BJ (cell line): Measurements from ENCODE around the gene LRRC32. TPM values are rescaled to one million over a fixed set of nuclear protein-coding genes. Genes with fewer than 3 reads are reported as not detected.

Experiments
- CTCF ChIA-PET: fragments of 350-600 bp; formaldehyde crosslinking; extraction: SDS; loops from one replicate; lab custom pipeline; 2021; ENCODE audit warnings: antibody characterized with exemption, inconsistent platforms; lab: Yijun Ruan, JAX
- POLR2A ChIA-PET: fragments of 300-600 bp; sonication (Branson Sonifier 250); formaldehyde crosslinking; extraction: SDS; loops from one replicate; lab custom pipeline; 2021; ENCODE audit warnings: antibody characterized with exemption; lab: Charles Lee
- DNase-seq: peaks from one replicate; pipeline ENCODE4 v3.0.0-alpha.2; 2011; ENCODE audit warnings: low read depth
- H3K27me3 ChIP-seq: 2 replicates; pipeline ENCODE4 v1.6.0; 2011; ENCODE audit warnings: low read length; ENCODE audit not compliant: control insufficient read depth, insufficient read depth
- H3K36me3 ChIP-seq: 2 replicates; pipeline ENCODE4 v1.5.1; 2011; ENCODE audit warnings: low read length; ENCODE audit not compliant: control insufficient read depth, insufficient read depth
- H3K4me3 ChIP-seq: 2 replicates; pipeline ENCODE4 v1.5.1; 2011; ENCODE audit warnings: low read depth, mild to moderate bottlenecking, control low read depth, low read length
- polyA plus RNA-seq: library from polyadenylated mRNA; depleted of rRNA; stranded (reverse); fragments of >200 nt; gene quantifications from 2 replicates; pipeline ENCODE4 v1.2.3, GENCODE V29; 2011
- TF ChIP-seq, protein P1 (sequence below): IDR thresholded peaks from 2 replicates; pipeline ENCODE4 v1.5.1; 2011; ENCODE audit warnings: low read depth, mild to moderate bottlenecking, control low read depth, inconsistent platforms, low read length, moderate library complexity; ENCODE audit not compliant: insufficient read depth

The LRRC32 gene
- polyA plus RNA-seq, 1 experiment: 1.9 TPM

DNA sequence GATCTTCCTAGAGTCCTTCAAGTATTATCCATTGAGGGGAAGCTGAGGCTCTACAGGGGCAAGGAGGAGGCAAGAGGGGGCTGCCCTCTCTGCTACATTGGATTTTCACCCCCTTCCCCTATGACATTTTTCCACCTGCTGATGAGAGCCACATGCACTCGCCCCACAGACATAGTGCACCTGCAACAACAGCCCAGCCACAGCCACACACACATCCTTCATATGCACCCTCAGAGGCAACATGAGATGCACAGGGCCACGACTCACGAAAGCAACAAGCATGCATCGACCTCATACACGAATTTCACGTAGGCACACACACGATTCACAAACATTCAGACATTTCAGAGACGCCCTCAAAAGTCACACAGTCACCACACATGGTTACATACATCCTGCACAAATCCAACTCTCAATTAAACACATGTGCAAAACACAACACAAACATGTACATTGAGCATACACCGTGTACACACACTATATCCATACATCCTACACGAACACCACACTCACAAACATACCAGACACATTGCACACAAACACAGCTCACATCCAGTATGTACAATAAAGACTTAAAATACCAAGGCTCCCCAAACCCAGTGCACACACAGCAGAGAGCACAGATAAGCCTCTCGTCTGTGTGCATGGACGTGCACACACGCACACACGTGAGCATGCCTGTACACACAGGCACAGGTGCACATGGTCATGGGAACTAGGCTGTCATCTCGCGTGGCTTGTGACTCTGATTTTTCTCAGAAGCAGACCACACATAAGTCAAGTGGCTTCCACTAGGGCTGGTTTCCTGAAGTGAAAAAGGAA is 6.3 kb upstream of the LRRC32 start:
- no peak for DNase-seq
- TF ChIP-seq, protein P1, sequence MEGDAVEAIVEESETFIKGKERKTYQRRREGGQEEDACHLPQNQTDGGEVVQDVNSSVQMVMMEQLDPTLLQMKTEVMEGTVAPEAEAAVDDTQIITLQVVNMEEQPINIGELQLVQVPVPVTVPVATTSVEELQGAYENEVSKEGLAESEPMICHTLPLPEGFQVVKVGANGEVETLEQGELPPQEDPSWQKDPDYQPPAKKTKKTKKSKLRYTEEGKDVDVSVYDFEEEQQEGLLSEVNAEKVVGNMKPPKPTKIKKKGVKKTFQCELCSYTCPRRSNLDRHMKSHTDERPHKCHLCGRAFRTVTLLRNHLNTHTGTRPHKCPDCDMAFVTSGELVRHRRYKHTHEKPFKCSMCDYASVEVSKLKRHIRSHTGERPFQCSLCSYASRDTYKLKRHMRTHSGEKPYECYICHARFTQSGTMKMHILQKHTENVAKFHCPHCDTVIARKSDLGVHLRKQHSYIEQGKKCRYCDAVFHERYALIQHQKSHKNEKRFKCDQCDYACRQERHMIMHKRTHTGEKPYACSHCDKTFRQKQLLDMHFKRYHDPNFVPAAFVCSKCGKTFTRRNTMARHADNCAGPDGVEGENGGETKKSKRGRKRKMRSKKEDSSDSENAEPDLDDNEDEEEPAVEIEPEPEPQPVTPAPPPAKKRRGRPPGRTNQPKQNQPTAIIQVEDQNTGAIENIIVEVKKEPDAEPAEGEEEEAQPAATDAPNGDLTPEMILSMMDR: no peak
- ChIA-PET CTCF (interaction anchor here (0.6 to 1.5 kb wide), 2 partner anchors 28 to 39 kb away, joined by 3 to 4 read pairs; no protein-coding TSS in a partner anchor), POLR2A (interaction anchor here (0.6 kb wide), 1 partner anchor 283 kb away, joined by 3 read pairs; no protein-coding TSS in a partner anchor)
- Histone ChIP-seq H3K36me3 (no peaks in the 10 kb centered on the region), H3K4me3 (no peak overlapping the region), H3K27me3 (peaks cover 6% of the 10 kb centered on the region)

DNA sequence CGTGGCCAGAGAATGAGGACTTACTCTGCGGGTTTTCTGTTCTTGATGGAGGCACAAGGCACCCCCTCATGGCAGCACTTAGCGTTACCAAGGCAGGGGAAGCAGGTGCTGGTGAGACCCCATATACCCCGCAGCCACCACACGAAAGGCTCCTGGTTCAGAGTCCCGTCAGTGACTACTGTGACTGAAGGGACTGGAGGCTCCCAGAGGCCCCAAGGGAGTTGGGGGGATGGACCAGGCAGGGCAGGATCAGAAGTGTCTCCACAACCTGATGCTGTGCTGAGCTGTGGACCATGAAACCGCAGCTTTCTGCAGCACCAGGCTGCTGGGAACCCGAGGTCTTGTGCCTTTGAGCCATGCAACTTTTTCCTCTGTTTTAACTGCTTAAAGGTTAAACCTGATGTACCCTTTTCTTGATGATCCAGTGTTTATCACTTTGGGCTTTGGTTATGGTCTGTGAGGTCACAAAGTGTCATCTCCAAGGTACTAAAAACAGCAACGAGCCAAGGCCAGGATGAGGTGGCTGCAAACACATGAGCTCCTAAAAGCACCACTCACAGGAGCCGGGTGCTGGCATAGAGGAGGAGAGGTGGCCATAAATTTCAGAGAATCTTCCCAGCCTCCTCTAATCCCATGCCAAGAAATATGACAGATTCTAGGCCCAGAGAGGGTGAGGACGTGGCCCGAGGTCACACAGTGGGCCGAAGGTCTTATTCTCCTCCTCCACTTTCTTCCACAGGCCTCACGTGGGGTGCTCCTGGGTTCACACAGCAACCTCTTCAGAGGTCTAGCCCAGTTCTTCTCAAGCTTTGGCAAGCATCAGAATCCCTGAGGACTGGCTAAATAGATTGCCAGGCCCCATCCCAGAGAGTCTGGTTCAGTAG is 4.2 kb upstream of the LRRC32 start:
- no peak overlapping the region for H3K4me3 ChIP-seq
- 0 out of 2 replicates have a peak, but pooled peaks cover 4% of the 10 kb centered on the region for H3K27me3 ChIP-seq
- no peak for DNase-seq
- TF ChIP-seq, protein P1: no peak
- ChIA-PET POLR2A (no interaction called here), CTCF (interaction anchor here (0.6 to 1.5 kb wide), 3 partner anchors 37 to 123 kb away, joined by 3 to 4 read pairs (median 3); no protein-coding TSS in a partner anchor)
- no peaks in the 10 kb centered on the region for H3K36me3 ChIP-seq

DNA sequence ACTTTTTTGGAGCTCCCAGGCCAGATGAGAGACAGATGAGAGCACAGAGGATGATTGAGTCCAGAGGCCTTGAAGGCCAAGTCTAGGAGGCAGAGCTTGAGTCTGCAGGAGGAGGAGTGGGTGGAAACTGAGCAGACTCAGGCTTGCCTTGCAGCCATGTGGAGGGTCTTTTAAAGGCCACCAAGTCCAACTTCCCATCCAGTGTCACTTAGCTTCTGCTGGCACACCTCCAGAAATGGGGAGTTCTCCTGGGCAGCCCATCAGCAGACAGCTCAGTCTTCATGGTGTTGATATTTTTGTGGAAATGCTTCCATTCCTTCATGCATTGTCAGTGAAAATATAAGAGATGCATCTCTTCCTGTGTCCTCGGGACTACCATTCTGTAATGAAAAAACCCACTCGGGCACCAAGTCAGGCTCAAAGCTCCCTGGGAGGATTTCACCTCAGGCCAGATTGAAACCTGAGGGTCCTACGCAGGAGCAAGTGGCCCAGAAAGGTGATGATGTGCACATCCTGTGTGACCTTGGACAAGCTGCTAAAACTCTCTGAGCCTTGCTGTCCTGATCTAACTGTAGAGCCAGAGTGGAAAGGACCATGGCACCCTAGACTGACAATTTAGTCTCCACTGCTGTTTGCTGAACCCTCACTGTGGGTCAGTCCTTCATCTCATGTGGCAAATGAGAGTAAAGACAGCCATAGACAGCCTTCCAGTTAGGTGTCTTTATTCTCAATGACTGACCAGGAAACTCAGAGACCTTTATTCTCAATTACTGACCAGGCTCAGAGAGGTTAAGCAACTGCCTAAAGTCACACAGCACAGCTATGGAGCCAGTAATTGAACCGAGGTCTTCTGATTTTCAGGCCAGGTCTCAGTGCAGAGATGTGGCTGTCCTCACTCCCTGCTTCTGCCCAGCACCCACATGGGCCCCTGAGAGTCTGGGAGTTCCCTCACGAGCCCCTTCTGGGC is 2.9 kb upstream of the LRRC32 start:
- TF ChIP-seq, protein P1: no peak
- Histone ChIP-seq H3K27me3 (0 out of 2 replicates have a peak, but pooled peaks cover 4% of the 10 kb centered on the region), H3K36me3 (no peaks in the 10 kb centered on the region), H3K4me3 (no peak overlapping the region)
- POLR2A ChIA-PET: no interaction called here
- no peak for DNase-seq
- CTCF ChIA-PET: interaction anchor here (1.3 to 1.4 kb wide), 2 partner anchors 8 to 11 kb away, joined by 3 read pairs; no protein-coding TSS in a partner anchor

DNA sequence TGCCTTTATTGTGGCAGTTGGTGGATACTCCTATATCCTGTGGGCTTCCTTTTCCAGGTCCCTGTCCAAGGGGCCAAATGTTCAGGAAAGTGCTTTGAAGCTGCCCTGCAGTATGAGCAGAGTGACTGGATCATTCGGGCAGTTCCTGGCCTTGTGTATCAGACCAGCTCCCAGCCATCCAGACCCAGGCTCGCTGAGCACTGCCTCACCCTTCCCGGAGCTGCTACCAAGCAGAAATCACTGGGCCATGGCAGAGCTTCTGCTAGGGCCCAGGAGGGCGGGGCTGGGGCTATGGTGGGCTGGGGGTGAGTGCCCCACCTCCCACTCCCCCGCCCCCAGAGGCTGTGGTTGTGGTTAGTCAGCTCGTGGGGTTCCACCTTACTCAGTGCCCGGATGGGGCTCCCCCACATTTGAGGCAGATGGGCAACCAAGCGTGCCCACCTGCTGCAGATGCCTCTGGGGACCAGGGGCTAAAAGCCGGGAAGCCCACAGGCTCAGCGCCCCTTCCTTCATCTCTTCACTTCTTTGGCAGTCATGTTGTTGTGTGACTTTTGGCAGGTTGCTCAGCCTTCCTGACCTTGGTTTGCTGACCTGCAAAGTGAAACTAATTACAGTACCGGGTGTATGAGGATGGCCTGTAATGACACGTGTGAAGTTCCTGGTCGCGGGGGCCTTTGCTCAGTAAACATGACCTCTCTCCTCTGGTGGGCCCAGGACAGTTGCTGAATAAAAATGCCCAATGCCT is 2.1 kb upstream of the LRRC32 start:
- 0 out of 2 replicates have a peak, but pooled peaks cover under 1% of the 10 kb centered on the region for H3K27me3 ChIP-seq
- H3K36me3 ChIP-seq: no peaks in the 10 kb centered on the region
- no peak overlapping the region for H3K4me3 ChIP-seq
- TF ChIP-seq, protein P1: no peak
- ChIA-PET CTCF (interaction anchor here (0.6 to 2.1 kb wide), 5 partner anchors 8 to 816 kb away, joined by 3 to 5 read pairs (median 3); no protein-coding TSS in a partner anchor), POLR2A (no interaction called here)
- DNase-seq: no peak
